Thyroid gland (tissue), 4 donors: ENCODE results near the gene ARHGEF37. TPM values are rescaled to one million over a fixed set of nuclear protein-coding genes. Genes with fewer than 3 reads are reported as not detected.

ENCODE experiments used
- DNase-seq, 2 donors: peaks; one replicate each; pipeline ENCODE4 v3.0.0-alpha.2; 2019
- H3K27ac ChIP-seq, 3 donors: fragments of 200-600 bp; sonication (generic); 1 replicate in 2 of 3; 2 replicates in 1 of 3; pipeline ENCODE4 v1.5.1; 2016 to 2019; ENCODE audit warnings: mild to moderate bottlenecking in 1 of 3, moderate library complexity in 1 of 3
- H3K27me3 ChIP-seq: fragments of 200-600 bp; sonication (generic); one replicate; pipeline ENCODE4 v1.5.1; 2019
- H3K36me3 ChIP-seq, 2 donors: fragments of 200-600 bp; sonication (generic); one replicate each; pipeline ENCODE4 v1.5.1; 2016 to 2019
- H3K4me1 ChIP-seq, 2 donors: fragments of 200-600 bp; sonication (generic); one replicate each; pipeline ENCODE4 v1.5.1; 2017 to 2019
- H3K4me3 ChIP-seq, 3 donors: fragments of 200-600 bp; sonication (generic); replicated peaks in 1 of 3; 1 replicate in 2 of 3; 2 replicates in 1 of 3; pipeline ENCODE4 v1.5.1; 2016; ENCODE audit warnings: mild to moderate bottlenecking in 1 of 3
- H3K9me3 ChIP-seq: fragments of 200-600 bp; sonication (generic); one replicate; pipeline ENCODE4 v1.5.1; 2017
- POLR2A ChIP-seq, 2 donors: fragments of 450-650 bp; IDR thresholded peaks; one replicate each; pipeline ENCODE4 v1.6.1; 2017; ENCODE audit warnings: antibody characterized with exemption in 2 of 2, mild to moderate bottlenecking in 2 of 2, moderate library complexity in 1 of 2
- WGBS, 2 donors: methylation state at CpG; one replicate each; pipeline ENCODE4 v1.1.5; 2017; 5-methylcytosine and 5-hydroxymethylcytosine counted together
- intact Hi-C: fragments of 100-400 bp; cut with DNase I; formaldehyde crosslinking; loops from one replicate; pipeline ENCODE4 v1.15.1; 2023
- total RNA-seq, 4 donors: library from RNA; depleted of rRNA; stranded (reverse); fragments of >200 nt; gene quantifications; one replicate each; pipeline ENCODE4 v1.2.3, GENCODE V29; 2016
- TF ChIP-seq, protein P1 (sequence below), 6 experiments: fragments of 200-600 bp in 3 of 6; fragments of 450-650 bp in 3 of 6; sonication (generic) in 3 of 6; IDR thresholded peaks; one replicate each; pipeline ENCODE4 v1.5.1; 2016 to 2019; ENCODE audit warnings: antibody characterized with exemption in 6 of 6, mild to moderate bottlenecking in 2 of 6, inconsistent platforms in 1 of 6, moderate library complexity in 1 of 6

The ARHGEF37 gene
- total RNA-seq, 4 donors from 2014 or later: 4.4 to 6.2 (median 5.5) TPM

DNA sequence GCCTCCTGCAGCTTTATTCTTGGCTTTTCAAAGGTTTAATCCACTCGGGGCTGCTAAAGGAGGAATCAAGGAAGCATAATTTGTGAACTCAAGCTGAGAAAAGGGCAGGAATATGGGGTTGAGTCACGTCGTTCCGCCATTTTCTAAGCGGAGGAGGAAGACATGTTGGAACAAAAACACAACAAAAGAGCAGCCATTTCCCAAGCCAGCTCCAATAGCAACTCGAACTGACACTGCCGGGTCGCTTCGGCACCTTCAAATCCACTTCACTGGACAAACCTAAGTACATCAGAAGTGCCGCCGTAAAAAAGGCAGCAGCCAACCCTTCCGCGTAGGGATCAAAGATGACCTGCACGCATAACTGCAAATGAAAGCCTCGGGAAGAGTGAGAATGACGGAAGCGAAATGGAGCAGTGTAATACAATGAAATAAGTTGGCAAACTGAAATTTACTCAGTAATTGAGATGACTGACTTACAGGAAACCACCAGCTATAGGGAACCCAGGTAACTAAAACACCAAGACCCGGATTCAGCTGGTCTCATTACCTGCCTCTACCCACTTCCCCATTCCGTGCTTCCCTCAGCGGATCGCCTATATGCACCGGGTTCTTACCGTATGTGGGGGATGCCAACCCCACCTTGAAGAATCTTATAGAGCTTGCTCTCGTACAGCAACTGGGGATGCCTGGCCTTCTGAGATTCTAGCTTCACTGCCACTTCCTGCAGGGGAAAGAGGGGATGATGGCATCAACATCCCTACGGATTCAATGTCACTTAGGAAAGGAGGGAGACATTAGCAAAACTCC is 31.6 kb upstream of the ARHGEF37 start:
- peak; percentile 19 to 28 for DNase-seq
- Histone ChIP-seq H3K27ac (peak overlapping the region; percentile 98 to 99 (median 99)), H3K9me3 (no peaks in the 10 kb centered on the region), H3K4me1 (peaks cover 40 to 46% of the 10 kb centered on the region in 2 donors), H3K4me3 (peak overlapping the region; percentile 81 to 99 (median 94)), H3K36me3 (peaks cover 0 to 5% of the 10 kb centered on the region in 2 donors), H3K27me3 (no peaks in the 10 kb centered on the region)
- TF ChIP-seq, protein P1, sequence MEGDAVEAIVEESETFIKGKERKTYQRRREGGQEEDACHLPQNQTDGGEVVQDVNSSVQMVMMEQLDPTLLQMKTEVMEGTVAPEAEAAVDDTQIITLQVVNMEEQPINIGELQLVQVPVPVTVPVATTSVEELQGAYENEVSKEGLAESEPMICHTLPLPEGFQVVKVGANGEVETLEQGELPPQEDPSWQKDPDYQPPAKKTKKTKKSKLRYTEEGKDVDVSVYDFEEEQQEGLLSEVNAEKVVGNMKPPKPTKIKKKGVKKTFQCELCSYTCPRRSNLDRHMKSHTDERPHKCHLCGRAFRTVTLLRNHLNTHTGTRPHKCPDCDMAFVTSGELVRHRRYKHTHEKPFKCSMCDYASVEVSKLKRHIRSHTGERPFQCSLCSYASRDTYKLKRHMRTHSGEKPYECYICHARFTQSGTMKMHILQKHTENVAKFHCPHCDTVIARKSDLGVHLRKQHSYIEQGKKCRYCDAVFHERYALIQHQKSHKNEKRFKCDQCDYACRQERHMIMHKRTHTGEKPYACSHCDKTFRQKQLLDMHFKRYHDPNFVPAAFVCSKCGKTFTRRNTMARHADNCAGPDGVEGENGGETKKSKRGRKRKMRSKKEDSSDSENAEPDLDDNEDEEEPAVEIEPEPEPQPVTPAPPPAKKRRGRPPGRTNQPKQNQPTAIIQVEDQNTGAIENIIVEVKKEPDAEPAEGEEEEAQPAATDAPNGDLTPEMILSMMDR (IDR thresholded peaks at IDR 0.05): no peak
- TF ChIP-seq POLR2A (IDR thresholded peaks at IDR 0.05): peak in 1 of 2 donors; percentile 6
- 0 to 2% methylated on average over 25 of the region's 25 CpGs for WGBS, 2 donors
- intact Hi-C loops: no loop called here

DNA sequence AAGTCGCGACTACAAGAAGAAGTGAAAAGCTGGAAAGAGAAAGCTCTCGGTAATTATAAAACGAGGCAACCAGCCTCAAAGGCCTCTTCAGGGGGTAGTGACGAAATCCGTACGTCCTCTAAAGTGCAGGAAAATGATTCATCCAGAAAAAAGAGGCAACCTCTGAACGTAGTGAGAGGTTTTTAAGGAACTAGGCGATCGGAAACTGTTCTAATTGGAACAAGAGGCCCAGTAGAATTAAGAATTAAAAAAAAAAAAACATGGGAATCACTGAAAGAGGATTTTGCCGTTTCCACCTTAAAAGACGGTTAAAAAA is 31.1 kb upstream of the ARHGEF37 start:
- intact Hi-C loops: no loop called here
- no peaks in the 10 kb centered on the region for H3K27me3 ChIP-seq
- H3K4me1 ChIP-seq: peaks cover 38 to 41% of the 10 kb centered on the region in 2 donors
- TF ChIP-seq, protein P1 (IDR thresholded peaks at IDR 0.05): no peak
- TF ChIP-seq POLR2A (IDR thresholded peaks at IDR 0.05): peak in 1 of 2 donors; percentile 30
- DNase-seq: peak; percentile 14 to 25
- H3K36me3 ChIP-seq: peaks cover 0 to 4% of the 10 kb centered on the region in 2 donors
- peak overlapping the region; percentile 98 to 99 (median 99) for H3K27ac ChIP-seq
- no peaks in the 10 kb centered on the region for H3K9me3 ChIP-seq
- H3K4me3 ChIP-seq: peak overlapping the region; percentile 81 to 99 (median 94)
- 0 to 1% methylated on average over 12 of the region's 12 CpGs for WGBS, 2 donors

DNA sequence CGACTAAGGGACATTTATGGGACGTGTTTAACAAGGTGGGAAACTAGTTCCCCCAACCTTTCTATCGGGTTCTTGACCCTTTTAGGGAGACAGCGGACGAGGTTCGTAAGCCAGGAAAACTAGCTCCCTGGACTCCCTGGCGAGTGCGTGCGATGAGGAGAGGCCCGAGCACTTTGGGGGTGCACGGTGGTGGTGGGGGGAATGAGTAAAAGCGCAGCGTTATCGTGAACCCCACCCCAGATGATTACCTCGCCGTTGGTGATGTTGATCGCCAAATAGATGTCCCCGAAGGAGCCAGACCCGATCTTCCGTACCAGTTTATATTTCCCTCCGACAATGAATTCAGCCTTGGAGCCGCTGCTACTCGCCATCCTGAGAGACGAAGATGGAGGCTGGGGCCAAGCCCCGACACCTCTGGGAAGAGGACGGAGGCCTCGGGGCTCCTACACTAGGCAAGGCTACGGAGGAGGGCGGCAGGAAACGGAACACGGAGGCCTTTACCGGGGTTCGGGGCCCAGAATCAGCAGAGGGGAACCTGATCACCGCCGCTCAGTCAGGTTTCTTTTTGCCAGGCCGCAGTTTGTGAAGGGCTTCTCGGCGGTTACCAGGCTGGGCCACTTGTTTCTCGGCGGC is 30.6 kb upstream of the ARHGEF37 start:
- TF ChIP-seq, protein P1 (IDR thresholded peaks at IDR 0.05): peak in 1 of 6 experiments; percentile 10
- no peak for TF ChIP-seq POLR2A (IDR thresholded peaks at IDR 0.05)
- Histone ChIP-seq H3K27me3 (no peaks in the 10 kb centered on the region), H3K4me3 (peak overlapping the region; percentile 81 to 99 (median 94)), H3K36me3 (no peaks in the 10 kb centered on the region), H3K27ac (peak overlapping the region; percentile 98 to 99 (median 99)), H3K4me1 (peaks cover 38 to 40% of the 10 kb centered on the region in 2 donors), H3K9me3 (no peaks in the 10 kb centered on the region)
- DNase-seq: peak in 1 of 2 donors; percentile 19
- 1% methylated on average over 25 to 30 of the region's 40 CpGs for WGBS, 2 donors
- intact Hi-C loops: no loop called here

DNA sequence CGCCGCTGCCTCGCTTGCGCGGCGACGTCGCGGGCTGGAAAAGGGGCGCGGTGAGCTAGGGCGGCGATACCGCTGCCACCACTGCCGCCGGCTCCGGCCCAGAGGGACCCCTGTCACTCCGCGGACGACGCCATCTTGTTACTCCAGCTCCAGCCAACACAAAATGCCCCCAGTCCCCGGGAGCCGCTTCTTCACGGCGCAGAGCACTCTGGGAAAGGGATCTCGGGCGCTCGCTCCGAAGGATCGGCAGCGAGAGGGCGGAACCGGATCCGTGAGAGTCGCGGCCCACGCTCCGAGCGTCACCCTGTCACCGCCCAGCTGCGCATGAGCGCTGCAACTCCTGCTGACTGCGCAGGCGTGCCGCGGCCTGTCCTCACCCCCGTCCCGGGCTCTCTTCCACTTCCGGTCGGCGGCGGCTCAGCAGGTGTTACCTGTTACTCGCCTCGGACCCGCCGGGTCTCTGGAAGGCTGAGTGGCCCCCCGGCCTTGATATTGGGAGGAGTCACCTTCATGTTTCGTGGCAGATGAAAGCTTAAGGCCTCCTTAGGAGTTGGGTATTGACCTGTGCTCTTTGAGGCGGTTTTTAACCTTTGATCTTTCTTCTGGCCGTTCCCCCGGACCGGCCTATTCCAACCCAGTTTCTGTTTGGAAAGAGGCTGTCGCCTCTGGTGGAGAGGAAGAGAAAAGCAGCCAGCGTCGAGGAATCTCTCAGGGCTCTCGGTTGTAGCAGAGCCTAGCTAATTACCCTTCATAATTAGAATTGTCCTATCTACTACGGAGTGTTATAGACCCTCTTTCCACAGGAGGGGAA is 29.9 kb upstream of the ARHGEF37 start, which contains the start of gene CSNK1A1:
Gene CSNK1A1 (minus strand): TSS at position 213 of the 811 bp plus-strand sequence. CDS start 475 bp downstream, outside the sequence.
- Histone ChIP-seq H3K27ac (peak within 1 kb of the TSS; percentile 98 to 99 (median 99)), H3K27me3 (no peaks in the 10 kb centered on the region), H3K36me3 (no peaks in the 10 kb centered on the region), H3K9me3 (no peaks in the 10 kb centered on the region), H3K4me1 (peaks cover 33 to 37% of the 10 kb centered on the region in 2 donors), H3K4me3 (peak within 1 kb of the TSS; percentile 81 to 99 (median 94))
- DNase-seq: peak; percentile 98 to 99
- 1% methylated on average over 19 to 35 of the region's 67 CpGs for whole genome bisulfite sequencing, 2 donors
- intact Hi-C loops: no loop called here
- TF ChIP-seq POLR2A (IDR thresholded peaks at IDR 0.05): peak; percentile 22 to 97
- TF ChIP-seq, protein P1 (IDR thresholded peaks at IDR 0.05): peak; percentile 55 to 97 (median 86)
